ENCODE measurements around the gene CEP135. TPM values are rescaled to one million over a fixed set of nuclear protein-coding genes. Genes with fewer than 3 reads are reported as not detected.

Gene CEP135
- total and polyA plus RNA-seq, 4 donors = 2.2 to 23.0 (median 5.1) TPM

GRCh38 chr4:55951191-55951922 lies 2.6 kb downstream of the CEP135 start:
- H3K9me3 ChIP-seq (ENCODE audit: control insufficient read depth in 4 of 4, insufficient read depth in 3 of 4, low read length in 3 of 4) = no peaks in the 10 kb centered on the region
- DNase-seq (no peak), ATAC-seq (ENCODE audit: insufficient read depth, low FRiP score) (no peak)
- H3K4me1 ChIP-seq (ENCODE audit: control insufficient read depth in 5 of 5, insufficient read depth in 5 of 5, low read length in 5 of 5) = peaks cover 0 to 15% (median 0%) of the 10 kb centered on the region in 5 donors
- H3K9ac ChIP-seq (ENCODE audit: insufficient read depth in 1 of 2, low read length in 2 of 2) = no peak overlapping the region
- TF ChIP-seq, protein P1, sequence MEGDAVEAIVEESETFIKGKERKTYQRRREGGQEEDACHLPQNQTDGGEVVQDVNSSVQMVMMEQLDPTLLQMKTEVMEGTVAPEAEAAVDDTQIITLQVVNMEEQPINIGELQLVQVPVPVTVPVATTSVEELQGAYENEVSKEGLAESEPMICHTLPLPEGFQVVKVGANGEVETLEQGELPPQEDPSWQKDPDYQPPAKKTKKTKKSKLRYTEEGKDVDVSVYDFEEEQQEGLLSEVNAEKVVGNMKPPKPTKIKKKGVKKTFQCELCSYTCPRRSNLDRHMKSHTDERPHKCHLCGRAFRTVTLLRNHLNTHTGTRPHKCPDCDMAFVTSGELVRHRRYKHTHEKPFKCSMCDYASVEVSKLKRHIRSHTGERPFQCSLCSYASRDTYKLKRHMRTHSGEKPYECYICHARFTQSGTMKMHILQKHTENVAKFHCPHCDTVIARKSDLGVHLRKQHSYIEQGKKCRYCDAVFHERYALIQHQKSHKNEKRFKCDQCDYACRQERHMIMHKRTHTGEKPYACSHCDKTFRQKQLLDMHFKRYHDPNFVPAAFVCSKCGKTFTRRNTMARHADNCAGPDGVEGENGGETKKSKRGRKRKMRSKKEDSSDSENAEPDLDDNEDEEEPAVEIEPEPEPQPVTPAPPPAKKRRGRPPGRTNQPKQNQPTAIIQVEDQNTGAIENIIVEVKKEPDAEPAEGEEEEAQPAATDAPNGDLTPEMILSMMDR (IDR thresholded peaks at IDR 0.05; ENCODE audit: control extremely low read depth, extremely low read depth) = no peak
- peaks cover 0 to 5% (median 2%) of the 10 kb centered on the region in 4 donors for H3K36me3 ChIP-seq (ENCODE audit: control insufficient read depth in 4 of 4, insufficient read depth in 4 of 4, low read length in 4 of 4)
- no peak overlapping the region for H3K27ac ChIP-seq (ENCODE audit: low read depth in 1 of 2, low read length in 1 of 2)
- H3K4me3 ChIP-seq = no peak overlapping the region
- H3K27me3 ChIP-seq (ENCODE audit: control insufficient read depth in 3 of 3, insufficient read depth in 3 of 3, low read length in 2 of 3) = no peaks in the 10 kb centered on the region
- 97 to 98% methylated on average over 5 of the region's 5 CpGs for WGBS, 2 donors

GRCh38 chr4:55955710-55956109 lies 7.0 kb downstream of the CEP135 start:
- Histone ChIP-seq H3K9ac (ENCODE audit: insufficient read depth in 1 of 2, low read length in 2 of 2) (no peak overlapping the region), H3K36me3 (ENCODE audit: control insufficient read depth in 4 of 4, insufficient read depth in 4 of 4, low read length in 4 of 4) (peaks cover 0 to 10% (median 8%) of the 10 kb centered on the region in 4 donors), H3K4me1 (ENCODE audit: control insufficient read depth in 5 of 5, insufficient read depth in 5 of 5, low read length in 5 of 5) (no peaks in the 10 kb centered on the region), H3K27ac (ENCODE audit: low read depth in 1 of 2, low read length in 1 of 2) (no peak overlapping the region), H3K9me3 (ENCODE audit: control insufficient read depth in 4 of 4, insufficient read depth in 3 of 4, low read length in 3 of 4) (no peaks in the 10 kb centered on the region), H3K27me3 (ENCODE audit: control insufficient read depth in 3 of 3, insufficient read depth in 3 of 3, low read length in 2 of 3) (no peaks in the 10 kb centered on the region), H3K4me3 (no peak overlapping the region)
- 99 to 100% methylated on average over 1 of the region's 1 CpG for WGBS, 2 donors
- TF ChIP-seq, protein P1 (IDR thresholded peaks at IDR 0.05; ENCODE audit: control extremely low read depth, extremely low read depth) = no peak
- ATAC-seq (ENCODE audit: insufficient read depth, low FRiP score) (no peak), DNase-seq (no peak)

GRCh38 chr4:55959655-55960054 lies 10.9 kb downstream of the CEP135 start:
- no peaks in the 10 kb centered on the region for H3K9me3 ChIP-seq (ENCODE audit: control insufficient read depth in 4 of 4, insufficient read depth in 3 of 4, low read length in 3 of 4)
- H3K9ac ChIP-seq (ENCODE audit: insufficient read depth in 1 of 2, low read length in 2 of 2) = no peak overlapping the region
- TF ChIP-seq, protein P1 (IDR thresholded peaks at IDR 0.05; ENCODE audit: control extremely low read depth, extremely low read depth) = no peak
- peaks cover 0 to 10% (median 7%) of the 10 kb centered on the region in 4 donors for H3K36me3 ChIP-seq (ENCODE audit: control insufficient read depth in 4 of 4, insufficient read depth in 4 of 4, low read length in 4 of 4)
- no peaks in the 10 kb centered on the region for H3K4me1 ChIP-seq (ENCODE audit: control insufficient read depth in 5 of 5, insufficient read depth in 5 of 5, low read length in 5 of 5)
- ATAC-seq (ENCODE audit: insufficient read depth, low FRiP score) = no peak
- no peak for DNase-seq
- H3K27me3 ChIP-seq (ENCODE audit: control insufficient read depth in 3 of 3, insufficient read depth in 3 of 3, low read length in 2 of 3) = no peaks in the 10 kb centered on the region
- H3K4me3 ChIP-seq = no peak overlapping the region
- no peak overlapping the region for H3K27ac ChIP-seq (ENCODE audit: low read depth in 1 of 2, low read length in 1 of 2)
